BE2C (cell line): ENCODE results near the gene TRAF1.

Source experiments
- DNase-seq: peaks from one replicate; pipeline ENCODE4 v3.0.0-alpha.2; 2020
- H3K27me3 ChIP-seq: fragments of 250-450 bp; sonication (Bioruptor Pico); 2 replicates; pipeline ENCODE4 v1.5.1; 2020; ENCODE audit warnings: mild to moderate bottlenecking
- H3K36me3 ChIP-seq: fragments of 250-450 bp; sonication (Bioruptor Pico); 2 replicates; pipeline ENCODE4 v1.5.1; 2020; ENCODE audit warnings: mild to moderate bottlenecking
- H3K4me1 ChIP-seq: fragments of 250-450 bp; sonication (Bioruptor Pico); 2 replicates; pipeline ENCODE4 v1.5.1; 2020
- H3K4me3 ChIP-seq: 2 replicates; pipeline ENCODE4 v1.5.1; 2011; ENCODE audit warnings: low read depth, low read length
- H3K9me3 ChIP-seq: fragments of 250-450 bp; sonication (Bioruptor Pico); 2 replicates; pipeline ENCODE4 v1.5.1; 2020
- CTCF ChIP-seq: IDR thresholded peaks from 2 replicates; pipeline ENCODE4 v1.5.1; 2012; ENCODE audit warnings: mild to moderate bottlenecking, low read depth, low read length

TRAF1 gene

DNA sequence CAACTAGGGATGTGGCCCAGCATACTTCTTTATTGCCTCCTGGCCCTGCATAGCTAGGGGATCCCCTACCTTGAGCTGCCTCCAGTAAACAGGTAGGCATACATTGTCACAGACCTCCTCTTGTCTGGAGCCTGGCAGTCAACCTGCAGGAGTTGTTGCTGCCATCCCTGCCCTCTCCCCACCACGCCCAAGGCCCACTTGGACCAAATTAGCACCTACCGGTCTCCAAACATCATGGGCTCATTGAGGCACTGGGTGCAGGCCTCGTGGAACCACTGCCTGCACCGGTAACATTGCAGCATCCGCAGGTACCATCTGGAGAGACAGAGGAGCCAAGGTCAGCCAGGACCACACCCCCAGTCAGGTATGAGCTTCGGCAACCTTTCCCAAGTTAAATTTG, 59.9 kb downstream of the TRAF1 start:
- TF ChIP-seq CTCF = no peak
- Histone ChIP-seq H3K4me1 (peaks cover 4% of the 10 kb centered on the region), H3K4me3 (no peak overlapping the region), H3K36me3 (peaks cover 23% of the 10 kb centered on the region), H3K27me3 (no peaks in the 10 kb centered on the region), H3K9me3 (no peaks in the 10 kb centered on the region)
- no peak for DNase-seq

- H3K4me1 ChIP-seq = peaks cover 4% of the 10 kb centered on the region
- peaks cover 29% of the 10 kb centered on the region for H3K36me3 ChIP-seq
- no peaks in the 10 kb centered on the region for H3K27me3 ChIP-seq
- no peak overlapping the region for H3K4me3 ChIP-seq
- no peak for DNase-seq
- no peak for TF ChIP-seq CTCF
- no peaks in the 10 kb centered on the region for H3K9me3 ChIP-seq
These were observed 60.8 kb downstream of the TRAF1 start for GRCh38 chr9:120865809-120866208.

DNA sequence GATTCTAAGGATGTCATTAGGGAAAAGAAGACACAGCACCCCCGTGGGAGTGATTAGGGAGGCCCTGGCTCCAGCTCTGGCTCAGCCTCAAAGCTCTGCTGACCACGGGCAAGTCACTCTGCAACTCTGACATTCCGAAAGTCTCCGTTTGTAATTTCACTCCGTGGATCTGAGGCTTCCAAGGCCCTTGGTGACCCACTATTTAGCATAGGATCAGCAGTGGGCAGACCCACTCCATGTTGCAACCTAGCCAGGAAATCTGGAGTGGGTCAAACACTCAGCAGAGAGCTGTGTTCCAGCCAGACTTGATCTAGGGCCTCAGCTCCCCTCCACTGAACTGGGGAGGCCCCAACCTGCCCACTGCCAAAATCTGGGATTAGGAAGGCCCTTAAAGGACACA, 61.4 kb downstream of the TRAF1 start:
- no peaks in the 10 kb centered on the region for H3K27me3 ChIP-seq
- no peak for TF ChIP-seq CTCF
- peaks cover 4% of the 10 kb centered on the region for H3K4me1 ChIP-seq
- H3K36me3 ChIP-seq = peaks cover 34% of the 10 kb centered on the region
- H3K9me3 ChIP-seq = no peaks in the 10 kb centered on the region
- no peak overlapping the region for H3K4me3 ChIP-seq
- DNase-seq = no peak

DNA sequence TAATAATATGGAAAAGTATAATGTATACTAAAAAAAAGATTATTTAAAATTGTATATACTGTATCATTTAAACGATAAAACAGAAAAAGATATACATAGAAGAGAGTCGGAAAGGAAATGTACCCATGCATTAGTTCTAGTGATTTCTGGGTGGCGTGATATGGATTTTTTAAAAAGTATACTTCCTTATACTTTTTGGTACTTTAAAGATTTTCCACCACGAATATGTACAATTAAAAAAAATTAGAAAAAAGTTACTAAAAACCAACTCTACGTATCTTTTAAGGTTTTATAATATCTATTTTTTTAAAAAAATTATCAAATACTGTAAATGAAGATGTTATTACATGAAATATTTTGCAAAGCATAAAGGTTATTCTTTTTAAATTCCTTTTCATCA, 61.9 kb downstream of the TRAF1 start:
- Histone ChIP-seq H3K4me3 (no peak overlapping the region), H3K27me3 (no peaks in the 10 kb centered on the region), H3K36me3 (peaks cover 36% of the 10 kb centered on the region), H3K9me3 (no peaks in the 10 kb centered on the region), H3K4me1 (peaks cover 4% of the 10 kb centered on the region)
- DNase-seq = no peak
- no peak for TF ChIP-seq CTCF

- Histone ChIP-seq H3K27me3 (no peaks in the 10 kb centered on the region), H3K4me1 (peaks cover 4% of the 10 kb centered on the region), H3K36me3 (peaks cover 37% of the 10 kb centered on the region), H3K4me3 (no peak overlapping the region), H3K9me3 (no peaks in the 10 kb centered on the region)
- no peak for TF ChIP-seq CTCF
- no peak for DNase-seq
These were observed 62.8 kb downstream of the TRAF1 start for GRCh38 chr9:120863833-120864232.

GRCh38 chr9:120862452-120862851, 64.1 kb downstream of the TRAF1 start:
- no peak for DNase-seq
- Histone ChIP-seq H3K36me3 (peaks cover 45% of the 10 kb centered on the region), H3K9me3 (no peaks in the 10 kb centered on the region), H3K4me1 (no peaks in the 10 kb centered on the region), H3K4me3 (no peak overlapping the region), H3K27me3 (no peaks in the 10 kb centered on the region)
- no peak for TF ChIP-seq CTCF
